ENCODE measurements around the gene R3HDM2. TPM values are rescaled to one million over a fixed set of nuclear protein-coding genes. Genes with fewer than 3 reads are reported as not detected.
A peak's percentile ranks its signal among the peaks of the same experiment; 100 is the strongest.

Gene R3HDM2
- total and polyA plus RNA-seq, 2 of the 13 experiments (the other 11 are each of a cell fraction or from before 2014, with no cell fraction given): 11.1 to 23.5 TPM

- TF ChIP-seq ZNF574 (CRISPR knock-in tag; IDR thresholded peaks at IDR 0.05) (no peak), KDM3A (CRISPR knock-in tag; IDR thresholded peaks at IDR 0.05; ENCODE audit: low read depth) (no peak), SETDB1 (CRISPR knock-in tag; IDR thresholded peaks at IDR 0.05; ENCODE audit: borderline replicate concordance) (no peak), PATZ1 (CRISPR knock-in tag; IDR thresholded peaks at IDR 0.05) (peak; percentile 48; the same call in 1 of the 2 replicates), MXI1 (IDR thresholded peaks at IDR 0.05; ENCODE audit: borderline replicate concordance, low read depth, low read length) (peak; percentile 25; the same call in 1 of the 3 replicates), ZNF784 (CRISPR knock-in tag; IDR thresholded peaks at IDR 0.05; ENCODE audit: borderline replicate concordance) (no peak), ZNF724P (CRISPR knock-in tag; IDR thresholded peaks at IDR 0.05; ENCODE audit: borderline replicate concordance) (no peak), ZGPAT (CRISPR knock-in tag; IDR thresholded peaks at IDR 0.05) (peak; percentile 41; the same call in 1 of the 2 replicates), MIER3 (CRISPR knock-in tag; IDR thresholded peaks at IDR 0.05; ENCODE audit: borderline replicate concordance) (no peak), ZNF160 (CRISPR knock-in tag; IDR thresholded peaks at IDR 0.05) (no peak), ZNF558 (CRISPR knock-in tag; IDR thresholded peaks at IDR 0.05; ENCODE audit: borderline replicate concordance) (no peak), ZNF503 (CRISPR knock-in tag; IDR thresholded peaks at IDR 0.05) (no peak), SATB2 (CRISPR knock-in tag; IDR thresholded peaks at IDR 0.05) (no peak), MEIS2 (CRISPR knock-in tag; IDR thresholded peaks at IDR 0.05) (0 out of 2 replicates have a peak, but pooled peaks have one; percentile 45), PCBP1 (IDR thresholded peaks at IDR 0.05; ENCODE audit: borderline replicate concordance, low read depth, low read length) (no peak), ONECUT2 (CRISPR knock-in tag; IDR thresholded peaks at IDR 0.05) (no peak), ZSCAN25 (CRISPR knock-in tag; IDR thresholded peaks at IDR 0.05) (no peak), ZNF75D (CRISPR knock-in tag; IDR thresholded peaks at IDR 0.05; ENCODE audit: borderline replicate concordance) (no peak), HNRNPUL1 (IDR thresholded peaks at IDR 0.05; ENCODE audit: low read depth, low read length) (no peak), HHEX (CRISPR knock-in tag; IDR thresholded peaks at IDR 0.05) (no peak), FOXO1 (CRISPR knock-in tag; IDR thresholded peaks at IDR 0.05) (no peak)
Measured at GRCh38 chr12:57368349-57369095, 62.3 kb downstream of the R3HDM2 start (continued).
